Measurements from ENCODE around the gene SART1.
"Not testable (repeated sequence)": the region's sequence is repeated elsewhere in the genome, so short reads cannot be mapped to it uniquely, and the experiment has no call there.

SART1 gene

DNA sequence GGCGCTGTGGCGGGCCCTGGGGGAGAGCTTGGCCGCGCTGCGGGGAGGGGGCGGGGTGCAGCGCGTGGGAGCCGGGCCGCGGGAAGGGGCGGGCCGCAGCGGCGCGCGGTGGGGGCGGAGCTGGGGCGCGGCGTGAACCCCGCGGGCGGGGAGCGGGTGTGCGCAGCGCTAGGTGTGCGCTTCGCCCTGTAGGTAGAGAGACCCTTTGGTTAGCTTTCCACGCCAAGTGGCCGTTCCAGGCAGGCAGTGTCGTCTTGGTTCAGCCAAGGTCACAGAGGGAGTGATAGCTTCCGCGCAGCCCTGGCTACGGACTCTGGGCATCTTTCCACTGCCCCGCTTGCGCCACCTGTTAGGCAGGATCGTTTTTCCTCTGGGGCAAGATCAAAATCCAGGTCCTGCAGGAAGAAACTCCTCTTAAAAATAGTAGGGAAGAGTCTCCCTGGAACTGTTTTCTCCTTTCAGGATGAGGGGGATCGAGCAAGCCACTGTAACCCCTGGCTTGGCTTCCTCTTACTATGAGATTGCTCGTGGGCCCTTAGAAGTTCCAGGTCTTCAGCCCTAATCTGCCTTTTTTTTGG, 41.2 kb downstream of the SART1 start:
- FAIRE-seq = no peak

DNA sequence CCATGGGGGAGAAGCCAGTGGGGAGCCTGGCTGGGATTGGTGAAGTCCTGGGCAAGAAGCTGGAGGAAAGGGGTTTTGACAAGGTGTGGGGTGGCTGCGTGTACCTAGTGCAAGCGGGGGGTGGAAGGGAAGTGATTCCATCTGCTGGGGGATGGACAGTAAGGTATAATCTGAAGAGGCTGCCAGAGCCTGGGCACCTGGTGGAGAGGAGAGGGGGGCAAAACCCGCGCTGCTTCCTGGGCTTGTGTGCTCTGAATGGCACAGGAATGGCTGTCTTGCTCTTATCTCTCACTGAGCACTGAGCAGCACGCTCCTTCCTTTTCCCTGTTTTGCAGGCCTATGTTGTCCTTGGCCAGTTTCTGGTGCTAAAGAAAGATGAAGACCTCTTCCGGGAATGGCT, 41.8 kb downstream of the SART1 start:
- no peak for FAIRE-seq

DNA sequence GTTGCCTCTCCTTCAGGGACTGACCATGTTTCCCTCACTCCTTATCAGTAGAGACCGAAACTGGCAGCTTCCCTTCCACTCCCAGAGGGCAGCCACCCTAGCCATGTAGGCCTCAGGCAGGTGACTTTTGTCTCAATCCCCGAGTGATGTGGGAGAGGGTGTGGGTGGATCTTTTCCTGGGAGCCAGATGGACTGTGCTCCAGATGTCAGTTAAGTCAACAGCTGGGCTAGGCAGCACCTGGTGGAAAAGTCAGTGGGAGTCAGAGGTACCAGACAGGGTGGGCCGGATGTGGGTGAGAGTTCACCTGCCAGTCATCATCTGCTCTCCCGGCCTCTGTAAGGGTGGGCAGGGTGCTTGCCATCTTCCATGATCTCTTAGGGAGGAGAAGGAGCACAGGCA, 42.7 kb downstream of the SART1 start:
- FAIRE-seq = no peak

DNA sequence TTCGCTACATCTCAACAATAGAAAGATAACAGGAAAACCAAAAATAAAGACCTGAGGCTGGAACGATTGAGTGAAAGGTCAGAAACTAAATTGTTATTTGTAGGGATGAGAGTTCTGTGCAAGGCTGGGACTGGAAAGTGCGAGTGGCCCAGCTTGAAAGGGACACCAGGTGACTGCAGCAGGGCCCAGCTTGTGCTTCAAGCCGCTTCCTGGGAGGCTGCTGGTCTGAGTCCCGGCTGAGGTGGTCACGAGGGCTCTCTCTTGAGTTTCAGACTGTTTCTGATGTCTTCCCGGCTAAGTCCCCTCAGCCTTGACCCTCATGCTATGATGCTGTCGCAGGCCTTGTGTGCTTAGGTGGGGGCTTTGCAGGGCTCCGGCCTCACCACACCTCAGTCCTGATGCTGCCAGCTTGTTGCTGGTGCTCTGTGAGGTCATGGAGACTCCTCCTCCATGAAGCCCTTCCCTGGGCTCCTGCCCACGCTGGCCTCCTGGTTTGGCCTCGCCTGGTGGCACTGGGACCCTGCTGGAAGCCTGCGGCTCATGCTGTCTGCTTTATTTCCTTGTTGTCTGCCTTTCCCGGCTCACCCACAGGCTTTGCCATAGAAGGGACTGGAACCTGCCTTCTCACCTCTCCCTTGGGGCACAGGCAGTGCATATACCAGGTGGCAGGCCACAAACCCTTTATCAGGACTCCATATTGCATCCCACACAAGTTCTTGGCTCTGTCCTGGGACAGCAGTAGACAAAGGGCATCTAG, 44.8 kb downstream of the SART1 start:
- no peak for FAIRE-seq

DNA sequence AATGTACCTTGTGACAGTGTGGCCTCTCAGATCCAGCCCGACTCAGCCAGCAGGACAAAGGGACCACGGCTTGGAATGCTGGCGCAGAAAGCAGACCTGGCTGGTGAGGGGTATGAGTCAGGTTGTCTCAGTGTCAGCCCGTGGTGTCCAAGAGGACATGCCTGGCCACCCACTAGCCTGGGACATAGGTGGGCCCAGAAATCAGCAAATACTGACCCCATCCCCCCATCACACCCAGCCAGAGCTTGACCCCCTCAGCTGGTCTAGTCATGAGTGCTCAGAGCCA, 45.3 kb downstream of the SART1 start:
- no peak for FAIRE-seq

DNA sequence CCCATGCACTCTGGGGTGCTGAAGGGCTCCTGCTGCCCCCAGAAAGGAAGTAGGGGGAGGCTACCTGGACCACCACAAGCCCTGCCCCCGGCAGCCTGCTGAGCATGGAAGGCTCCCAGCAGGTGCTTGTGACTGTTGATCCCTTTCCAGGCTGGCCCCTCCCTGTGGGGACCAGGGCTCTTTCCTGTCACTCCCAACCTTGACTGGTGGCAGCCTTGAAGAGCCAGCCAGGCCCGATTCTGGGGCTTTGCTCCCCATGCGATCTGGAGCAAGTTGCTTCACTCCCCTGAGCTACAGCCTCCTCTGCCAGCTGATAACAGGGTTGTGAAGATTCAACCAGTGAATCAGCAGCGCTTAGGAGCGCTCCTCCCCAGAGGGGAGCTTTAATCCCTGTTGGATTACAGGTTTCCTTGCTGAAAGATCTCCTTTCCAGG, 45.7 kb downstream of the SART1 start:
- no peak for FAIRE-seq

DNA sequence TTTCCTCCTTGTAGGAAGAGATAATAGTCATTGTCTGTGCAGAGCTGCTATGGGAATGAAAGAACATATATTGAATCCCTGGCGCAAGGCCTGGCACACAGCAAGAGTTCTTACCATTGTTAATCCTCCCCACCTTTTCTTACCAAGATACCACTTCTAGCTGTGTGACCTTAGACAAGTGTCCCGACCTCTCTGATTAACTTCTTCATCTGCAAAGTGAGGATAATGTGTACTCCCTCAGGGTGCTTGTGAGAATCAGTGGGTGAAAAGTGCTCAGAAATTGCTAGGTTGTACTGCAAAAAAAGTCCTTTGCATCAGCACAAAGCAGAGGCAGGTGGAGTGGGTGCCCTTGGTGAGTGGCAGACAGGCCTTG, 46.5 kb downstream of the SART1 start:
- FAIRE-seq = no peak

DNA sequence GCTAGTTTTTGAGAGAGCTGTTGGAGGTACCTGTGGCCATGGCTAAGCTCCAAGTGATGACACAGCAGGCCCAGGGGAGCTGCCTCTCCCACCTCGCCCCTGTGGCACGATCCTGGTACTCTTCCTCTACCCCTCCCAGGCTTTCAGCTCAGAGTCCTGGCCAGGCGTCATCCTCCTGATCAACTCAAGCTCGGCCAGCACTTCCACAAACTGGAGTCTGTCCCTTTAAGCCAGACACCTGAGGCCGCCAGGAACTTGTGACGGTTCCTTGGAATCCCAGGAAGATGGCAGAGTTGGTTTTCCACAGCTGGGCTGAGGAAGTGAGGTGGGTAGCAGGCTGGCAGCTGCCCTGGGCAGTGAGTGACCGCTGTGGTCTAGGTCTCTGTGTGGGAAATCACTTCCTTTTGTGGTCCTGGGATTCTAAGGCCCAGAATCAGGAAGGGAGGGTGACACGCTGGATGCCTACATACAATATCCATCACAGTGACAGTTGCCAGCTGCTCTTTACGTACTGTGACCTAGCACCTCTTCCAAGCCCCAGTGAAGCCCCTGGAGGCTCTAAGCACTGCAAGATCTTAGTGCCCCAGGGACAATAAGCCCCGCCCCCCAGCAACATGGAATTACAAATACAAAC, 47.1 kb downstream of the SART1 start:
- no peak for FAIRE-seq

DNA sequence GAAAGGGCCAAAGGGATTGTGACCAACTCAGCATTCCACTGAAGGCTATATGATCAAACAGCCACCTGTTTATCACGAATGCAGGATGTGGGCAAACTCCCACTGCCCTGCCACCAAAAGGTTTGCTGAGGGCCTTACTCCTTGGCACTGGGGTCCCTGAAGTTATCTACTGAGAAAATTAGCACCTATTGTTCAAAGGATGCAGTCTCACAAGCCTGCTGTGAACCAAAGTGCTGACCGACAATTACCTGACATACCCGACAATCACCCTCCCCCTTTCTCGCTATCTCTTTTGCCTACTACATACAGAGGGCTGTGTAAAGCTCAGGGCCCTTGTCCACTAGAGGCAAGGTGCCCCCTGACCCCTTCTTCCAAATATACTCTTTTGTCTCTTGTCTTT, 48.5 kb downstream of the SART1 start:
- FAIRE-seq = not testable (repeated sequence)

DNA sequence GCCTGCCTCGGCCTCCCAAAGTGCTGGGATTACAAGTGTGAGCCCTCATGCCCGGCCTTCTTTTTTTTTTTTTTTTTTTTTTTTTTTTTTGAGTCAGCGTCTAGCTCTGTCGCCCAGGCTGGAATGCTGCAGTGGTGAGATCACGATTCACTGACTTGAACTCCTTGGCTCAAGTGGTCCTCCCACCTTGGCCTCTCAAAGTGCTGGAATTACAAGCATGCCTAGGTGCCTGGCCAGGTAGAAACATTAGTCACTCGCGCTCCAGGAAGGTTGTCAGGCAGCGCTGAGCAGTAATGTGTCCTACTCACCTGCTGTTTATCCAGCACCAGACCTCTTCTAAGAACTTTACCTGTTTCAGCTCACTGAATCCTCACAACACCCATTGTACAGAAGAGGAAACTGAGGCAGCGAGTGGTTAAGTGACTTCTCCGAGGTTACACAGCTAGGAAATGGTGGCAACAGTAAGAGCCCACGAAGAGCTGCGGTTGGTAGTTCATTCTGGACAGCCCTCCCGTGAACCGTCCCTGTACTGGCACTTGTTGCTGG, 49.8 kb downstream of the SART1 start:
- FAIRE-seq = no peak

DNA sequence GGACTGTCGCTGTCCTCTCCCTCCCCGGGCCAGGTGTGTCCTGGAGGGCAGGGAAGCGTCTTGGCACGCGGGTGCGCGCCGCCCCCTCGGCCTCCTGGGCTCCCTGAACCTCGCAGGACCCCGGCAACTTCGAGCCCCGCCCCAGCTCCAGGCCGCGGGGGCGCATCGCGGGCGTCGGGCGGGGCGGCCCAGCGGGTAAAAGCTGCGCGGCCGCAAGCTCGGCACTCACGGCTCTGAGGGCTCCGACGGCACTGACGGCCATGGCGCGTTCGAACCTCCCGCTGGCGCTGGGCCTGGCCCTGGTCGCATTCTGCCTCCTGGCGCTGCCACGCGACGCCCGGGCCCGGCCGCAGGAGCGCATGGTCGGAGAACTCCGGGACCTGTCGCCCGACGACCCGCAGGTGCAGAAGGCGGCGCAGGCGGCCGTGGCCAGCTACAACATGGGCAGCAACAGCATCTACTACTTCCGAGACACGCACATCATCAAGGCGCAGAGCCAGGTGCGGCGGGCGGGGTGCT, 50.3 kb downstream of the SART1 start, which contains the start of gene CST6:
Gene CST6 (plus strand): TSS at position 224 of the 519 bp plus-strand sequence. CDS start 37 bp downstream, at position 261.
- no peak for FAIRE-seq

DNA sequence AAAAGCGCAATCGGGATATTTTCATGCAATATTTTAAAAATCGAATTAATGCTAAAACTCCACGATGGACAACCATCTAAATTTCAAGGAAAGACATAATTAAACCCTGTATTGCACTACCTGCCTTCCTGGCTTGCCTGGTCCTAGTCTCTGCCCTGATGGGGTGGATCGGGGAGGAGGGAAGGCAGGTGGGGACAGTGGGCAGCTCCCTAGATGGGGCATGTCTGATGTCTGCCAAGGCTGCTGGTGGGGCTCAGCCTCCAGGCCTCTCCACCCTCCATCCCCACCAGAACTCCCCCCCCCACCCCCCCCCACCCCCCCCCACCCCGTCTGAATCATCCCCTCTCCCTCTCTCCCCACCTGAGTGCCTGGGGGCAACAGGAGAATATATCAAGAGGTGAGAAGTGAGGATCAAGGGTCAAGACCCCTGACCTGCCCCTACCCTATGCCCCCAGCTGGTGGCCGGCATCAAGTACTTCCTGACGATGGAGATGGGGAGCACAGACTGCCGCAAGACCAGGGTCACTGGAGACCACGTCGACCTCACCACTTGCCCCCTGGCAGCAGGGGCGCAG, 50.9 kb downstream of the SART1 start:
- no peak for FAIRE-seq

DNA sequence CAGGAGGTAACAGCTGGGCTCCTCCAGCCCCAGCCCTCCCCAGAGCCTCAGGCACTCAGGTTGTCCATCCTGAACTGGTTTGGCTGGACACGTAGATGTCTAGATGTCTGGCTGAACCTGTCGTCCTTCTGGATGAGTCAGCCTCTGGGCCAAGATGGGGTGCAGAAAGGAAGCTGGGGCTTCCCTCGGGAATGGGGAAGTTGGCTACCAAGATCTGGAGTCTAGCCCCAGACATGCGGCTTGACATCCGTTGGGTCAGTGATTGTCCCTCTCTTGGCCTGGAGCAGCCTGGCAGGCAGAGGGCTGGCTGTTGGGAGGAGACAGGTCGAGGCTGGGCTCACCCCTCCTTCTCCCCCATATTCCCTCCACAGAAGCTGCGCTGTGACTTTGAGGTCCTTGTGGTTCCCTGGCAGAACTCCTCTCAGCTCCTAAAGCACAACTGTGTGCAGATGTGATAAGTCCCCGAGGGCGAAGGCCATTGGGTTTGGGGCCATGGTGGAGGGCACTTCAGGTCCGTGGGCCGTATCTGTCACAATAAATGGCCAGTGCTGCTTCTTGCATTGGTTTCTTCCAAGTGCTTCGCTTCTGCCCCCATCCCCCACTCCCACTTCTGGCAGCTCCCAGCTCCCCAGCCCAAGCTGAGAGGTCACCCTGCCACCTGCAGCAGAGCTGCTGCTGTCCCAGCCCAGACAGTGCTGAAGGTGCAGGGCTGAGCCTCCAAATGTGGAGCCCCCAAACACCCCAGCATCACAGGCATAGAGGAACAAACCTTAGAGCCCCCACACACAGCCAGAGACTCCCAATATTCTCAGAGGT, 51.6 kb downstream of the SART1 start:
- no peak for FAIRE-seq

DNA sequence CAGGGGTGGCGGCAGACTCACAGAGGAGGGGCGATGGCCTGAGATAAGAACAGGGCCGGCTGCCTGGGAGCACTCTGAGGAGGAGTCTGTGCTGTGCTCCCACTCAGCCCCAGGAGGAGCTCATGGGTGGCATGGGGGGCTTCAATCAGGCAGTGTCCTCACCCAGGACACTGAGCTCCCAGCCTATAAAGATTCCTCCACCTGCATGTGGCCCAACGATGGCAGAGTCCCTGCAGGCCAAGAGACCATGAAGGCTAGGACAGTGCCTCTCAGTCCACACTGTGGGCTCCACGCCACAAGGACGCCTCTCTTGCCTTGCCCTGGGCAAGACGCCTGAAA, 52.2 kb downstream of the SART1 start:
- no peak for FAIRE-seq

DNA sequence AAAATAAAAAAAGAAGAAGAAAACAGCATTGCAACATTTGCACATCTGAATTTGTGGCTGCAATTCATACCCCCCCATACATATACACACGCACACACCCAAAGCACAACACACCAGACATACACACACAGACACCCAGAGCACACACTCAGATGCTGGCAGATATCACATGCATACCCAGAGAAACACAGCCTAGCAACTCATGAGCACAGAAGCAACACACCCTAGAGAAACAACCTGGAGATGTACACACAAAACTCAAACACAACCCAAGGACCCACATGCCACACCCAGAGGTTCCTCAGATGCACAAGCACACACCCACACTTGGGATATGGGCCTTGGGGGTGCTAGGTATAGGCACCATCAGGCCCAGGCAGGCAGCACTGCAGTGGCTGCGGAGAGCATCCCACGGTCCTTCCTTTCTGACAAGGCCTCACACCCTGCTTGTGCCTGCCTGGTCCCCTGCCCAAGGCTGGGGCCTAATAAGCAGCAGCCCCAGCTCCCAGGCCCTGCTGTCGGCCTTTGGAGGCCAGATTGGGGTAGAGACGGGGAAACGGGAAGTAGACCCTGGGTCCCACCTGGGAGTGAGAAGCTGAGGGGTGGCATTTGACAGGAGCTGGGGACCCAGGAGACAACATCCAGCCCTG, 53.4 kb downstream of the SART1 start:
- no peak for FAIRE-seq

DNA sequence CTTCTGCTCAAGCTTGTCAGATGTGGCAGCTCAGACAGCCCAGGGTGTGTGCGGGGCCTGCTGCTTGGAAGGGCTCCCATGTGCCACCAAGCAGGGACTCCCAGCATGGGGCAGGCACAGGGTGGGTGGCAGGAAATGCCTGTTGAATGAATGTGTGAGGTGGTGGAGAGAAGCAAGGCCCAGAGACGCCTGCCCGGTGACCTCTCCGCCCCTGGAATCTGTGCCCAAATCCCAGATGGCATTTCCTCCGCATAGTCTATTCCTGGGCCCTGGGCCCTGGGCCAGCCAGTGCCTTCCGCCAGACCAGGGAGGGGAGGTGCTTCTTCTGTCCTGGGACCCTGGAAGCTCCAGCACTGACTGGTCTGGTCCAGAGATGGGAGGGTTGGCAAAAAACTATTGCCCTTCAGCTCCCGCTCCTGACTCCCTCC, 53.9 kb downstream of the SART1 start:
- FAIRE-seq = no peak

DNA sequence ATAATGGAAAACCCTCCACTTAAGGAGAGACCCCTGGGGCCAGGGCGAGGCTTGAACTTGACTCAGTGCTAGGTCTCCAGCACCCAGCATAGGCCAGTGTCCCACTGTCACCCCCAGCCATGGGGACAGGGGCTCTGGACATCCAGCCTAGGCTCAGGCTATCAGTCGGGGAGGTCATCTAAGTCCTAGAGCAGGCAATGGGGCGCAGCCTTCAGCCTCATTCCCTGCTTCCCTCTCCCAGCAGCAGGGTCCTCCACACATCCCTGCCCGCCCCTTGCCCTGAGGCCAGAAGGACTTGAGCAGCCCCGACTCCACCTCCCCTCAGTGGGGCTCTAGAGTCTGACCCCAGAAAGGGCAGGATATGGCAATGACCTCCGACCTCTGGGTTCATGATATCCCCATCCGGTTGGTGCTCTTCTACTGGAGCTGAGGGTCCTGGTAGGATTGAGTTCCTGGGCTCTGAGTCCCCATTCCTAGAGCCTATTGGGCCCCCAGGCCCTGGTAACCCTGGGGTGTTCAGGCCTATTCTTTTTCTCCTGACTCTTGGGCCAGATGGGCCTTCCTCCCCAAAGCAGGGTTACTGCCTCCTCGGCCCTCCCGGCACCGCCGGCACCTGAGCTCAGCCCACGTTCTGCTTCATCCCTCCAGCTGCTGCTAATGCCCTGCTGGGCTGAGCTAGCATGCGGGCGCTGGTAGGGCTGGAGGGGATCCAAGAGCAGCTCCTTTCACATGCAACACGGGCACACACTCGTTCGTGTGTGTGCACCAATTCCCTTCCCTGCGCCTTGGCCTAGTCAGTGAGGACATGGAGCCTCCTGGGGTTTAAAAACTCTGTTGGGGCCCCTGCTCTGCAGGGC, 54.6 kb downstream of the SART1 start:
- FAIRE-seq = no peak

DNA sequence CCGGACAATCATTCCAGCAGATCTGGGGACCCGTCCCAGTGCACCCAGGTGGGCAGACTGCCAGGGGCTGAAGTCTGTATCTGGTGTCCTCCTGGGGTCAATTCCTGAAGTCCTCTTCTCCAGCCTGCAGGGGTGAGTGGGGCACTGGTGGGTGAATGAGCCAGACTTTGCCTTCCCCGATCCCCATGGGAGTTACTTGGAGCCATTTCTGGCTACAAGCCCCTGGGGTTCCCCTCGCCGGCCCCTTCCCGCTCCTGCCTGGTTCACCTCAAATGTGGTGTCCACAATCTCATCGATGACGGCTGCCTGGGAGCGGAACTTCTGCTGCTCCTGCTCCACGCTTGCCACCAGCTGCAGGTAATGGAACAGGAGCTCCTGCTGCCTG, 55.3 kb downstream of the SART1 start:
- no peak for FAIRE-seq

DNA sequence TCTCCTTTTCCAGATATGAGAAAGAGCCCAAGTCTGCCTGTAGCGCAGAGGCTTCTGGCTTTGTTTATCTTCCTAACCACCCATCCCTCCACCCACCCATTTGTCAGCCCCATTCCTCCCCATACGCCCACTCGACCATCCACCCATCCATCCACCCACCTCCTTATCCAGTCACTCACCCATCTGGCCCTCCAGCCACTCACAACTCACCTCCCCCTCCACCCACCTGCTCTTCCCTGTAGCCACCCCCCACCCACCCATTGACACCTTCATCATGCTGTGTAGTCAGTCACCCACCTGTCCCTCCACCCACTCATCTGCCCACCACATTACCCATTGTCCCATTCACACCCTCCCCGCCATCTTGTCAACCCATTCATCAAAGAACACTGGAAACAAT, 55.8 kb downstream of the SART1 start:
- no peak for FAIRE-seq

DNA sequence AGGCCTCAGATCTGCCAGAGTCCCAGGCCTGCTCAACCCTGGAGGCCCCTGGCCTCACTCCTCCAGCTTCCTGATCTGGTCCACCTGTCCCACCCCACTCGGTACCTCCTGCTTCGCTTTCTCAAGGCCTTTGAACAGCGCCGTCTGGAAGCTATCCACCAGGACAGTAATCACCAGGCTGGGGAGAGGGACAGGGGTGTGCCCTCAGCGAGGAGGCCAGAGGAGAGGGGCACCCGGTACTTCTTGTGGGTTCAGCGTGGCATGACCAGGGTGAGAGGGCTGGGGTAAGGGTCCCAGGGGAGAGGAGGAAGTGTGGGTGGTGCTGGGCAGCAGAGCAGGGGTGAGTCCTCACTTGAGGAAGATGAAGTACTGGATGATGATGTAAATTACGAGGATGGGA, 58.7 kb downstream of the SART1 start:
- no peak for FAIRE-seq

DNA sequence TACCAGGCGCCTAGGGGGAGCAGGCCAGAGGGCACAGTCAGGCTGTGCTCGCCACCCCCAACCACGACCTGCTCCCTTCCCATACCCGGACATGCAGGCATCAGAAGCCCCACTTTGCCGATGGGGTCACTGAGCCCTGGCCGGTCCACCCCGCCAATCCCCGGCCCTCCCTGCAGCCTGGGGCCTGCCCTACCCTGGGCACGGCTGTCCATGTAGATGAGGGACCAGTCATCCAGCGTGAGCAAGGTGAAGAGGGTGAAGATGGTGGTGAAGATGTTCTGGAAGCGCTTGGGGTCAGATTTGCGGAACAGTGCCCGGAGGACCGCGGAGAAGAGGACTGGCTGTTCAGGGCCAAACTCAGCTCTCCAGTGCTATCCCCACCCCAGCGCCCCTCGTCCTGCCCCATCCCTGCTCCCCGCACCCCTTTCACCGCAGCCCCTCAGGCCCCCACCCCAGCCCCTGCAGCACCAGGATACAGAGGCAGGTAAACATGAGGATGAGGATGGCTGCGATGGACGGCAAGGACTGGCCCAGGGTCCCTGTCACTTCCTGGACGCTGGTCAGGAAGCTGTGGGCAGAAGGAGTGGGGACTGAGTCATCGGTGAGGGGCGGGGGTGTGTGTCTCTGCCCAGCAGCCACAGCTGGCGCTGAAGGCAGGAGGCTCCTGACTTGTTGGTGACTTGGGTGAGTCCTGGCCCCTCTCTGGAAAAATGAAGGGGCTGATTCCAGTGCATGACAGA, 59.3 kb downstream of the SART1 start:
- FAIRE-seq = no peak

Measured in islet of Langerhans (tissue), 1 donor.